ENCODE data around the gene GOLGA7B. TPM values are rescaled to one million over a fixed set of nuclear protein-coding genes. Genes with fewer than 3 reads are reported as not detected.

The GOLGA7B gene
- total and polyA plus RNA-seq, 2 donors (not counting 1 experiment from before 2014, with no cell fraction given), result 0.01 TPM; not detected in 1

DNA sequence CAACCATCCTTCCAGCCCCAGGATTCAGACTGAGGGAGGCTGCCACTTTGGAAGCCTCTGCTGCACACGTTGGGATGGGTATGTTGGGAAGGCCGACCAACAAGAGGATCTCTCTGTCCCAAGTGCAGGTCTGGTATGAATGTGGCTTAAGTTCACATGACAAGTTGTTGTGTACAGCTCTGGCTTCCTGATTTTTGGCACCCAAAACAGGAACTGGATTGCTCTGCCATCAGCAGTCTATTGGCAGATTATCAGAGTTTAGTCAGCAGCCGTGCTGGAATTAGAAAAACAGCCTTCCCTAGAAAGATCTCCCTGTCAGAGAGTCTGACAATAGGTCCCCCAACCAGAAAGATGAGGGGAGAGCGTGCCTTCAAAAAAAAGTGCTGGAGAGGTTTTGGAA lies 66.9 kb downstream of the GOLGA7B start:
- intact Hi-C loops (cut with micrococcal nuclease), result no loop called here

DNA sequence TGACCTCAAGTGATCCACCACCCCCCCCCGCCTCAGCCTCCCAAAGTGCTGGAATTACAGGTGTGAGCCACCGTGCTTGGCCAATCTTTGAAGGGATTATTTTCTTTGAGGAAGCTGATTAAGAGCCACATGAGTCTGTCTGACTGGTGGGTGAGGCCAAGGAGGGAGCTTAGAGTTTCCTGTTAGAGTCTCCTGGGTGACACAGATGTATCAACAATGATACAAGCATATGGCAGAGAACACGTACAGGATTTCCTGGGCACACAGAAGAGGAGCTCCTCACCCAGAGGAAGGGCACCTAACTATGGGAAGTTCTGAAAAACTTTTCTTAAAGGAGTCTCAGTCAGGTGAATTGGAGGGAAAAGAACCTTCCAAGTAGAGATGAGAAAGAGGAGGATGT lies 69.4 kb downstream of the GOLGA7B start:
- ChIA-PET POLR2A (no interaction called here), CTCF (interaction anchor here (0.7 to 2.8 kb wide), 4 partner anchors 8 to 901 kb away, joined by 3 to 9 read pairs (median 4); no protein-coding TSS in a partner anchor)
- Mint-ChIP-seq H3K4me1 (no peaks in the 10 kb centered on the region), H3K27ac (no peak overlapping the region), H3K9me3 (ENCODE audit: insufficient read depth) (no peaks in the 10 kb centered on the region), H3K27me3 (peaks cover 54% of the 10 kb centered on the region), H3K4me3 (no peak overlapping the region)
- peaks cover 0 to 5% (median 2%) of the 10 kb centered on the region in 4 experiments for H3K27me3 ChIP-seq (replicated peaks in 1 of 4; ENCODE audit: control extremely low read depth in 1 of 4, control insufficient read depth in 3 of 4, insufficient read depth in 4 of 4, low read length in 3 of 4)
- no peak overlapping the region for H2AFZ ChIP-seq (ENCODE audit: insufficient read depth, low read depth, low read length, poor library complexity, severe bottlenecking)
- no peaks in the 10 kb centered on the region for H4K20me1 ChIP-seq (ENCODE audit: control insufficient read depth, insufficient read depth, low read length, poor library complexity, severe bottlenecking)
- H3K9ac ChIP-seq (ENCODE audit: low read length), result no peak overlapping the region
- intact Hi-C loops (cut with micrococcal nuclease), result no loop called here
- ATAC-seq (ENCODE audit: low read depth), result no peak
- WGBS (ENCODE audit: insufficient coverage), result no CpG with 5 or more reads among the region's 3 CpGs
- peaks cover 0 to 5% of the 10 kb centered on the region in 2 donors for H3K4me1 ChIP-seq (ENCODE audit: control insufficient read depth in 2 of 2, insufficient read depth in 2 of 2, low read length in 2 of 2)
- H3K36me3 ChIP-seq (replicated peaks in 1 of 2; ENCODE audit: control extremely low read depth in 1 of 2, control insufficient read depth in 1 of 2, extremely low read depth in 1 of 2, insufficient read depth in 2 of 2, low read length in 1 of 2), result no peaks in the 10 kb centered on the region
- H3K79me2 ChIP-seq (ENCODE audit: control insufficient read depth, insufficient read depth, low read length), result no peaks in the 10 kb centered on the region
- no peak overlapping the region for H3K4me3 ChIP-seq (ENCODE audit: control extremely low read depth in 1 of 5, extremely low read depth in 1 of 5, insufficient read depth in 1 of 5, low read depth in 2 of 5, low read length in 4 of 5)
- no peaks in the 10 kb centered on the region for H3K9me3 ChIP-seq (ENCODE audit: control extremely low read depth in 1 of 3, control insufficient read depth in 2 of 3, insufficient read depth in 1 of 3, low read length in 2 of 3)
- DNase-seq, result no peak
- H3K27ac ChIP-seq (ENCODE audit: low read length in 2 of 2), result no peak overlapping the region
- TF ChIP-seq CTCF (IDR thresholded peaks at IDR 0.05) (no peak), EZH2 (IDR thresholded peaks at IDR 0.05; ENCODE audit: borderline replicate concordance, insufficient read depth, low read depth, low read length, poor library complexity, severe bottlenecking) (no peak)
- no peak overlapping the region for H3K4me2 ChIP-seq (replicated peaks; ENCODE audit: low read depth, low read length, poor library complexity, severe bottlenecking)

More for the DNA sequence above, 66.9 kb downstream of the GOLGA7B start:
- ChIA-PET POLR2A (no interaction called here), CTCF (interaction anchor here (1.4 kb wide), 1 partner anchor 10 kb away, joined by 5 read pairs; no protein-coding TSS in a partner anchor)
- Histone ChIP-seq H3K9me3 (ENCODE audit: control extremely low read depth in 1 of 3, control insufficient read depth in 2 of 3, insufficient read depth in 1 of 3, low read length in 2 of 3) (no peaks in the 10 kb centered on the region), H3K4me2 (replicated peaks; ENCODE audit: low read depth, low read length, poor library complexity, severe bottlenecking) (no peak overlapping the region), H3K4me1 (ENCODE audit: control insufficient read depth in 2 of 2, insufficient read depth in 2 of 2, low read length in 2 of 2) (peaks cover 0 to 5% of the 10 kb centered on the region in 2 donors), H3K4me3 (ENCODE audit: control extremely low read depth in 1 of 5, extremely low read depth in 1 of 5, insufficient read depth in 1 of 5, low read depth in 2 of 5, low read length in 4 of 5) (no peak overlapping the region), H3K27me3 (replicated peaks in 1 of 4; ENCODE audit: control extremely low read depth in 1 of 4, control insufficient read depth in 3 of 4, insufficient read depth in 4 of 4, low read length in 3 of 4) (peaks cover 0 to 4% (median 2%) of the 10 kb centered on the region in 4 experiments), H3K27ac (ENCODE audit: low read length in 2 of 2) (no peak overlapping the region), H3K79me2 (ENCODE audit: control insufficient read depth, insufficient read depth, low read length) (no peaks in the 10 kb centered on the region), H3K36me3 (replicated peaks in 1 of 2; ENCODE audit: control extremely low read depth in 1 of 2, control insufficient read depth in 1 of 2, extremely low read depth in 1 of 2, insufficient read depth in 2 of 2, low read length in 1 of 2) (no peaks in the 10 kb centered on the region), H3K9ac (ENCODE audit: low read length) (no peak overlapping the region), H2AFZ (ENCODE audit: insufficient read depth, low read depth, low read length, poor library complexity, severe bottlenecking) (no peak overlapping the region), H4K20me1 (ENCODE audit: control insufficient read depth, insufficient read depth, low read length, poor library complexity, severe bottlenecking) (no peaks in the 10 kb centered on the region)
- Mint-ChIP-seq H3K4me1 (no peaks in the 10 kb centered on the region), H3K27me3 (peaks cover 52% of the 10 kb centered on the region), H3K4me3 (no peak overlapping the region), H3K9me3 (ENCODE audit: insufficient read depth) (no peaks in the 10 kb centered on the region), H3K27ac (no peak overlapping the region)
- WGBS (ENCODE audit: insufficient coverage), result 66% methylated on average over 2 of the region's 4 CpGs
- no peak for TF ChIP-seq CTCF (IDR thresholded peaks at IDR 0.05)
- TF ChIP-seq EZH2 (IDR thresholded peaks at IDR 0.05; ENCODE audit: borderline replicate concordance, insufficient read depth, low read depth, low read length, poor library complexity, severe bottlenecking), result no peak
- no peak for ATAC-seq (ENCODE audit: low read depth)
- DNase-seq, result no peak

All from B cell (primary cell).